ENCODE data around the gene CEP72.
"Not testable (repeated sequence)": the region's sequence is repeated elsewhere in the genome, so short reads cannot be mapped to it uniquely, and the experiment has no call there.

Gene CEP72

GRCh38 chr5:580436-580835 is 31.7 kb upstream of the CEP72 start:
- no peak for DNase-seq (ENCODE audit: low read depth, low spot score)

GRCh38 chr5:581266-581665 is 30.9 kb upstream of the CEP72 start:
- DNase-seq (ENCODE audit: low read depth, low spot score): no peak

GRCh38 chr5:581941-582340 is 30.2 kb upstream of the CEP72 start:
- no peak for DNase-seq (ENCODE audit: low read depth, low spot score)

- not testable (repeated sequence) for DNase-seq (ENCODE audit: low read depth, low spot score)
Measured at GRCh38 chr5:582445-582844, 29.7 kb upstream of the CEP72 start.

GRCh38 chr5:582936-583635 is 29.1 kb upstream of the CEP72 start:
- no peak for DNase-seq (ENCODE audit: low read depth, low spot score)

GRCh38 chr5:583645-584044 is 28.5 kb upstream of the CEP72 start:
- DNase-seq (ENCODE audit: low read depth, low spot score): no peak

- no peak for DNase-seq (ENCODE audit: low read depth, low spot score)
Measured at GRCh38 chr5:584216-584615, 27.9 kb upstream of the CEP72 start.

- DNase-seq (ENCODE audit: low read depth, low spot score): no peak
Measured at GRCh38 chr5:584846-585245, 27.3 kb upstream of the CEP72 start.

- DNase-seq (ENCODE audit: low read depth, low spot score): no peak
Measured at GRCh38 chr5:585556-585955, 26.6 kb upstream of the CEP72 start.

GRCh38 chr5:585962-586628 is 26.0 kb upstream of the CEP72 start:
- DNase-seq (ENCODE audit: low read depth, low spot score): no peak

- no peak for DNase-seq (ENCODE audit: low read depth, low spot score)
Measured at GRCh38 chr5:586751-587285, 25.3 kb upstream of the CEP72 start.

GRCh38 chr5:587403-587802 is 24.7 kb upstream of the CEP72 start:
- DNase-seq (ENCODE audit: low read depth, low spot score): no peak

- DNase-seq (ENCODE audit: low read depth, low spot score): no peak
Measured at GRCh38 chr5:588406-588995, 23.6 kb upstream of the CEP72 start.

- no peak for DNase-seq (ENCODE audit: low read depth, low spot score)
Measured at GRCh38 chr5:589173-589572, 23.0 kb upstream of the CEP72 start.

GRCh38 chr5:589588-589987 is 22.6 kb upstream of the CEP72 start:
- no peak for DNase-seq (ENCODE audit: low read depth, low spot score)

- DNase-seq (ENCODE audit: low read depth, low spot score): no peak
Measured at GRCh38 chr5:590346-590745, 21.8 kb upstream of the CEP72 start.

GRCh38 chr5:591746-592145 is 20.4 kb upstream of the CEP72 start:
- no peak for DNase-seq (ENCODE audit: low read depth, low spot score)

- no peak for DNase-seq (ENCODE audit: low read depth, low spot score)
Measured at GRCh38 chr5:592158-592557, 20.0 kb upstream of the CEP72 start.

GRCh38 chr5:593511-593910 is 18.6 kb upstream of the CEP72 start:
- no peak for DNase-seq (ENCODE audit: low read depth, low spot score)

GRCh38 chr5:594226-594860 is 17.8 kb upstream of the CEP72 start:
- no peak for DNase-seq (ENCODE audit: low read depth, low spot score)

- DNase-seq (ENCODE audit: low read depth, low spot score): no peak
Measured at GRCh38 chr5:595285-595875, 16.8 kb upstream of the CEP72 start.
